Epithelial cell of alveolus of lung (primary cell): ENCODE results near the gene OR13C8. TPM values are rescaled to one million over a fixed set of nuclear protein-coding genes. Genes with fewer than 3 reads are reported as not detected.

Source experiments
- total RNA-seq: library from RNA; depleted of rRNA; stranded (reverse); fragments of >200 nt; gene quantifications from 2 replicates; pipeline ENCODE4 v1.2.1, GENCODE V29; 2015

Gene OR13C8
- total RNA-seq, result not detected in 2 replicates

GRCh38 chr9:104568868-104569267 is at the start of gene OR13C8:
OR13C8 (plus strand) TSS chr9:104569168; CDS start chr9:104569168, 0 bp downstream.

DNA sequence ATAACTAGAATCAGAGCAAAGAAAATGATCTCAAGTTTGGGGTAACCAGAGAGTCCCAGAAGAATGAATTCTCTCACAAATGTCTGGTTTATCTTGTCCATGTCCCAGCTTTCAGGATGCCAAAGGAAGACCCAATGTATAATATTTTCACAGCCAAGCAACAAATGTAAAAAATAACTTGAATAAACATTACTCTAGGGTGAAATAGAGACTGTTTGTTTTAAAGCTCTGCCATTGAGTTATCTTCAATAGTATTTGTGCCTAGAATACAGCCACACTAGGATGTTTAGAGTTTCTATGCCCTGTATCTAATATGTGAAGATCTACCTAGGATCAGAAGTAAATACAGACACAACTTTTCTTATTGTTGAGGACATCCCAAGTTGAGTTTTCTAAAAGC is 41.9 kb upstream of the OR13C8 start, which contains the start of gene OR13C4:
Gene OR13C4, minus strand, starts transcription at position 101 of the 400 bp plus-strand sequence. Its CDS starts 0 bp downstream, at position 101.

GRCh38 chr9:104536756-104537155 is 32.2 kb upstream of the OR13C8 start, which contains the start of gene OR13C3:
OR13C3 (minus strand) TSS chr9:104536856; CDS start chr9:104536723, 133 bp downstream.

DNA sequence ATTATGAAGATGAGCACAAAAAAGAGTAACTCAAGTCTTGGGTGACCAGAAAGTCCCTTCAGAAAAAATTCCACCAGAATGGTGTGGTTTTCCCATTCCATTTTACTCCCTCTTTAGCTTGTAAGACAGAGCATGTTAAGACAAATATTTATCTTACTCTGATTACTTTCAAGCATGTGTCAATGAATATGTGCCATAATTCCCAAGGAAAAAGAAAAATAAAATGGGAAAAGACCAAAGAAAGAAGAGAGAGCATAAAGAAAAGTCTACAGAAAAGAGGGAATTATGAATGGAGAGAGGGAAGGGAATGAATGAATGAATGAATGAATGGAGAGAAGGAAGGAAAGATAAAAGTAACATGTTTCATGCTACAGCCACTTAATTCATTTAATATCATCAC is 30.3 kb downstream of the OR13C8 start, which contains the start of gene OR13C5:
Gene OR13C5, minus strand, starts transcription at position 101 of the 400 bp plus-strand sequence. Its CDS starts 0 bp downstream, at position 101.

GRCh38 chr9:104605527-104605926 is 36.6 kb downstream of the OR13C8 start, which contains the start of gene OR13C2:
OR13C2 (minus strand) TSS chr9:104605627; CDS start chr9:104605627, 0 bp downstream.

DNA sequence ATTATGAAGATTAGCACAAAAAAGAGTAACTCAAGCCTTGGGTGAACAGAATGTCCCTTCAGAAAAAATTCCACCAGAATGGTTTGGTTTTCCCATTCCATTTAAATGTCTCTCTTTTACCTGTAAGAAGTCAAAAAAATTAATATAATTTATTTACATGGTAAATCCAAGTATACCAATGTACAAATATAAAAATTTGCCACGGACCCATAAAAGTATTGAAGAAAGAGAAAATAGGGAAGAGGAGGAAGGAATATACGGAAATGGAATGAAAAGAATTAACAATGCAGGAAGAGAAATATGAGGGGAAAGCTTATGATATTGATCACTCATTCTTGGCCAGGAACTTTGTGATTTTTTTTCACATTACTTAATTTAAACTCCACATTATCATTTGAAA is 49.1 kb downstream of the OR13C8 start, which contains the start of gene OR13C9:
Gene OR13C9, minus strand, starts transcription at position 101 of the 400 bp plus-strand sequence. Its CDS starts 0 bp downstream, at position 101.

Other genes starting within 250 kb of the OR13C8 start
- not detected in 2 replicates for gene OR13F1, start 64.9 kb upstream of the OR13C8 start, total RNA-seq
- not detected in 2 replicates for gene OR13C4, start 42.0 kb upstream of the OR13C8 start, total RNA-seq
- gene OR13C3, start 32.3 kb upstream of the OR13C8 start, total RNA-seq, result not detected in 2 replicates
- gene OR13C5, start 30.2 kb downstream of the OR13C8 start, total RNA-seq, result not detected in 2 replicates
- not detected in 2 replicates for gene OR13C2, start 36.5 kb downstream of the OR13C8 start, total RNA-seq
- not detected in 2 replicates for gene OR13C9, start 49.0 kb downstream of the OR13C8 start, total RNA-seq
- not detected in 2 replicates for gene OR13D1, start 125.3 kb downstream of the OR13C8 start, total RNA-seq
- 7.4 and 34.5 TPM in 2 replicates for gene NIPSNAP3A, start 178.5 kb downstream of the OR13C8 start, total RNA-seq
- gene NIPSNAP3B, start 195.0 kb downstream of the OR13C8 start, total RNA-seq, result 0.13 and 3.0 TPM in 2 replicates